Mucosa of rectum (tissue), 2 donors: ENCODE measurements around the gene MYLK.

Experiments
- H3K27ac ChIP-seq, 2 donors: one replicate each; pipeline ENCODE4 v1.7.0; 2013; ENCODE audit warnings: inconsistent platforms in 2 of 2, low read depth in 2 of 2, low read length in 2 of 2
- H3K27me3 ChIP-seq, 2 donors: one replicate each; pipeline ENCODE4 v1.7.0; 2013; ENCODE audit warnings: low read length in 2 of 2; ENCODE audit not compliant: control insufficient read depth in 2 of 2, insufficient read depth in 2 of 2
- H3K36me3 ChIP-seq, 2 donors: one replicate each; pipeline ENCODE4 v1.7.0; 2013; ENCODE audit warnings: low read length in 2 of 2; ENCODE audit not compliant: control insufficient read depth in 2 of 2, insufficient read depth in 2 of 2
- H3K4me1 ChIP-seq, 2 donors: one replicate each; pipeline ENCODE4 v1.7.0; 2013; ENCODE audit warnings: low read length in 2 of 2, mild to moderate bottlenecking in 1 of 2; ENCODE audit not compliant: control insufficient read depth in 2 of 2, insufficient read depth in 2 of 2
- H3K4me3 ChIP-seq, 2 donors: one replicate each; pipeline ENCODE4 v1.7.0; 2013; ENCODE audit warnings: low read length in 2 of 2
- H3K9ac ChIP-seq, 2 donors: one replicate each; pipeline ENCODE4 v1.7.0; 2013; ENCODE audit warnings: low read length in 2 of 2, low read depth in 1 of 2, mild to moderate bottlenecking in 1 of 2
- H3K9me3 ChIP-seq, 2 donors: one replicate each; pipeline ENCODE4 v1.7.0; 2013; ENCODE audit warnings: low read length in 2 of 2; ENCODE audit not compliant: control insufficient read depth in 2 of 2
- donor health status: healthy.
- donor health status: Normal muscosa, but diverticular disease.

The MYLK gene

DNA sequence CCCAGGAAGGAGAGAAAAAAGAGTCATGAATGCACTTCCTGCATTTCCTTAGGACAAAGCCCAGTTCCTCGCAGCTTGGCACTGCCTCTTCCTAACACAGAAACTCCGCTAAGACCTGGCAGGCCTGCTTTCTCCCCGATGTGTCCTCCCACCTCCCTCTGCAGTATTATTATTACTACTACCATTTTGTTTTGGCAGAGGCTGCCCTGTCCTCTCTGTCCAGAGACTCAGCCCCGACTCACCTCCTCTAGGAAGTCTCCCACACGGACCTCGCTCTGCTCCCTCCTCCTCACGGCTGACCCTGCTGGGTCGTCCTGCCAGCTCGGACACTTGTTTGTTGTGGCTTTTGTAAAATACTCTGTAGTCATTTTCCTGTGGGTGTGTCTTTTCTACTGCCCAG lies 192.1 kb downstream of the MYLK start:
- Histone ChIP-seq H3K9me3 (no peaks in the 10 kb centered on the region), H3K27me3 (no peaks in the 10 kb centered on the region), H3K36me3 (peaks cover 8 to 11% of the 10 kb centered on the region in 2 donors), H3K27ac (no peak overlapping the region), H3K9ac (no peak overlapping the region), H3K4me1 (peaks cover 7 to 14% of the 10 kb centered on the region in 2 donors), H3K4me3 (no peak overlapping the region)

DNA sequence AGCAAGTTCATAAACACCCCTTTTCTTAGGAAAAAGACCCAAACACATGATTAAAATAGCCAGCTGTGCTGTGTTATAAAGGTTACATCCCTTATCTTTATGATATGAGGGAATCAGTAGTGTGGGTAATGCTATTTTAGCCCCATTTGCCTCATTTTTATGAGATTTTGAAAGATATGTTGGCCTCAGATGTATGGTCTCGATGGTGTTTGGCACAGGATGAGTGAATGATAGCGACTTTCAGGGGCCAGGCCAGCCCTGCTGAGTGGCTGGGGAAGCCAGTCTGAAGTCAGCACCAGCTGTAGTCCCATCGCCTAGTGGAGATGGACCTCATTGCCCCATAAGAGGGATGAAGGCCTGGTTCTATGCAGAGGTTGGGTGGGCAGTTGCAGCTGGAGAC lies 194.3 kb downstream of the MYLK start:
- Histone ChIP-seq H3K9ac (no peak overlapping the region), H3K4me3 (no peak overlapping the region), H3K36me3 (peaks cover 8 to 11% of the 10 kb centered on the region in 2 donors), H3K27ac (no peak overlapping the region), H3K27me3 (no peaks in the 10 kb centered on the region), H3K9me3 (no peaks in the 10 kb centered on the region), H3K4me1 (peaks cover 5 to 7% of the 10 kb centered on the region in 2 donors)

DNA sequence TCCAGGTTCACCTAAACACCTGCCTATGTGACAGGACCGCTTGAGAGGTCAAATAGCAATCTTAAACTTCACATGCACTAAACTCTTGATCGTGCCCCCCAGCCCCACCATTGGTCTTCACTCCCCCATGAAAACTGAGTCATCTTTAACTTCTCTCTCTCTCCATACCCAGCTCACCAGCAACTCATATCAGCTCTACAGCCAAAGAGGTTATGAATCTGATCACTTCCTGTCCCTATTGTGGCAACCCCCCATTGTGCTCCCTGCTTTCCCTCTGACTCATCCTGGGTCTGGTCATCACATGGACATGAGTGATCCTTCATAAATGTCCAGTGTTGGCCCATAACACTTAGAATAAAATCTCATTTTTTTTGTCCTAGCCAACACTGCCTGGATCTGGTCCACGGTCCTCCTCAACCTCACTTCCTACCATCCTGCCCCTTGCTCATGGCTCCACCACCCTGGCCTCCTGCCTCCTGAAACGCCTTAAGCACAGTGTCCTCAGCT lies 195.8 kb downstream of the MYLK start:
- Histone ChIP-seq H3K4me1 (peaks cover 0 to 5% of the 10 kb centered on the region in 2 donors), H3K9ac (no peak overlapping the region)

DNA sequence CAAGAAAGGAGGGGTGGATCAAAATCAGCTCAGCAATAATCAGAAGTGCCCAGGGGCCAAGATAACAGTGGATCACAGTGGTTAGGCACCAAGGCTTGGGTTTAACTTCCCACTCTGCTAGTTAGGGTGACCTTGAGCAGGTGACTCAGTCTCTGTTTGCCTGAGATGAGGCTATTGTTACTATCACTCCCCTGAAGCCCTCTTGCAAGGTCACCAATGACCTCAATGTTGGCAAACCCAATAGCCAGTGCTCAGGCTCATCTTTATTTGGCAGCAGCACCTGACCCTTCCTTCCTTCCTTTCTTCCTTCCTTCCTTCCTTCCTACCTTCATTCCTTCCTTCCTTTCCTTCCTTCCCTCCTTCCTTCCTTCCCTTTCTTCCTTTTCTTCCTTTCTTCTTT lies 196.8 kb downstream of the MYLK start:
- H3K27me3 ChIP-seq = no peaks in the 10 kb centered on the region
- H3K9ac ChIP-seq = no peak overlapping the region
- peaks cover 0 to 5% of the 10 kb centered on the region in 2 donors for H3K4me1 ChIP-seq
- H3K4me3 ChIP-seq = no peak overlapping the region
- H3K36me3 ChIP-seq = peaks cover 0 to 9% of the 10 kb centered on the region in 2 donors
- no peaks in the 10 kb centered on the region for H3K9me3 ChIP-seq
- H3K27ac ChIP-seq = no peak overlapping the region

More for the DNA sequence above, 195.8 kb downstream of the MYLK start:
- Histone ChIP-seq H3K36me3 (peaks cover 8 to 10% of the 10 kb centered on the region in 2 donors), H3K27ac (peak overlapping the region; percentile 11 to 15), H3K27me3 (no peaks in the 10 kb centered on the region), H3K4me3 (no peak overlapping the region), H3K9me3 (no peaks in the 10 kb centered on the region)

DNA sequence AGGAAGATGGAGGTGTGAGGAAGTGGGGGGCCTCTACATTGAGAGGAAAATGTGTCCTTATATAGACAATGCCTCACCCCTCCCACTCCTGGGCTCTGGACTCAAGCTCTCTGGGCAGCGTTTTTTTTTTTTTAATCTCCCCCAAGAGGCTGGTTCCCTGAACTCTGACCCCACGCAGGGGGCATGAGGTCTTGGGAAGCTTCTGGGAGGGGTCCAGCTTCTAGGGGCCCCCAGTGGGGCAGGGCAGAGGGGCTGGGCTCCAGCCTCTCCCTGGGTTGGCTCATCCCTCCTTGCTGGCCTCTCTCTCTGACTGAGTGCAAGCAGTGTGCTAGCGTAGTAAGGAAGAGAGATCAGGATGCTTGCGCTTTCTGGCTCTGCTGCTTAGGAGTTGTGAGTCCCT lies 197.9 kb downstream of the MYLK start:
- Histone ChIP-seq H3K4me3 (no peak overlapping the region), H3K9ac (no peak overlapping the region), H3K36me3 (peaks cover 5 to 7% of the 10 kb centered on the region in 2 donors), H3K4me1 (peaks cover 0 to 5% of the 10 kb centered on the region in 2 donors), H3K27ac (no peak overlapping the region), H3K27me3 (no peaks in the 10 kb centered on the region), H3K9me3 (no peaks in the 10 kb centered on the region)

DNA sequence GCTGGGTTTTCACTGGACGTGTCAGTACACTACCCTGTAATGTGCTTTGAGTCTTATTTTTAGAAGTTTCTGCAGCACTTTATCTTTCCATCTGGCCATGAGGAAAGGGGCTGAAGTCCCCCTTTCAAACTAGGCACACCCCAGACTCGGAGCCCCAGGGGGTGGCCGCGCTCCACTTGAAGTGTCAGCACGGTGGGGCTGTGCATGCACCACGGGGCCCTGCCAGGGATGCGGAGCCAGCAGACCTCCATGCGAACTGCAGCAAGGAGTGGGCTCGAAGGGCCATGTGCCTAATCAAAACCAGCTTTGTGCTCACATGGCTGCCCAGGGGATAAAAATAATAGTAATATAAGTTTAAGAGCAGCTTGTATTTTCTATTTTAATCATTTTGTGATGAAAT lies 198.4 kb downstream of the MYLK start:
- H3K36me3 ChIP-seq = peaks cover 7 to 9% of the 10 kb centered on the region in 2 donors
- no peaks in the 10 kb centered on the region for H3K9me3 ChIP-seq
- H3K4me1 ChIP-seq = peaks cover 0 to 5% of the 10 kb centered on the region in 2 donors
- H3K27me3 ChIP-seq = no peaks in the 10 kb centered on the region
- H3K27ac ChIP-seq = no peak overlapping the region
- H3K4me3 ChIP-seq = no peak overlapping the region
- H3K9ac ChIP-seq = no peak overlapping the region

DNA sequence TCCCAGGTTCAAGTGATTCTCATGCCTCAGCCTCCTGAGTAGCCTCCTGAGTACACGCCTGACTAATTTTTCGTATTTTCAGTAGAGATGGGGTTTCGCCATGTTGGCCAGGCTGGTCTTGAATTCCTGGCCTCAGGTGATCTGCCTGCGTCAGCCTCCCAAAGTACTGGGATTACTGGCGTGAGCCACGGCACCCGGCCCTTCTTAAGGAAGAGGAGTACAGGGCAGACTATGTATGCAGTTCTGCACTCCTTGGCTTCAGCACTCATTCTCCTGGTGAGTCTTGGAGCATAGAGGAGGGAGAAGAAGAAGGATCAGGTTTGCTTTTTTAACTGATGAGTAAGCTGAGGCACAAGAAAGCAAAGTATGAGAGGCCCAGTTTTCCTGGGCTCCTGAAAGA lies 199.5 kb downstream of the MYLK start:
- Histone ChIP-seq H3K9me3 (no peaks in the 10 kb centered on the region), H3K9ac (no peak overlapping the region), H3K4me1 (peaks cover 0 to 5% of the 10 kb centered on the region in 2 donors), H3K27ac (no peak overlapping the region), H3K27me3 (no peaks in the 10 kb centered on the region), H3K36me3 (peaks cover 11 to 13% of the 10 kb centered on the region in 2 donors), H3K4me3 (no peak overlapping the region)

DNA sequence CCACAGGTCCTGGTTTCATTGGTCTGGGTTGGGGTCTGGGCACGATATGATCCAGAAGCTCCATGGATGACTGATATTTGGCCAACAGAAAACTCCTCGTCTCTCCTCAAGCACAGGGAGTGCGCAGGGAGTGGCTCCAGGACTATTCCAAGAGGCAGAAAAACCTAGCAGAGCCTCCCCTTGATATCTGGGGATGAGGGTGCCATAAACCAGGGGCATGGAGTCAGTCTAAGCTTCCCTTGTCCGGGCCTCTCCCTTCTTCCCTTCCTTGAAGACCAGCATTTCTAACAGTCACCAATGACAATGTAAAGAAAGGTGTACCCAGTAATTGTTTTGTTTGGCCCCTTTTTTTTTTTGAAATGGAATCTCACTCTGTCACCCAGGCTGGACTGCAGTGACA lies 199.9 kb downstream of the MYLK start:
- peaks cover 12 to 13% of the 10 kb centered on the region in 2 donors for H3K36me3 ChIP-seq
- no peak overlapping the region for H3K27ac ChIP-seq
- peaks cover 0 to 5% of the 10 kb centered on the region in 2 donors for H3K4me1 ChIP-seq
- no peaks in the 10 kb centered on the region for H3K9me3 ChIP-seq
- H3K4me3 ChIP-seq = no peak overlapping the region
- no peaks in the 10 kb centered on the region for H3K27me3 ChIP-seq
- H3K9ac ChIP-seq = no peak overlapping the region

DNA sequence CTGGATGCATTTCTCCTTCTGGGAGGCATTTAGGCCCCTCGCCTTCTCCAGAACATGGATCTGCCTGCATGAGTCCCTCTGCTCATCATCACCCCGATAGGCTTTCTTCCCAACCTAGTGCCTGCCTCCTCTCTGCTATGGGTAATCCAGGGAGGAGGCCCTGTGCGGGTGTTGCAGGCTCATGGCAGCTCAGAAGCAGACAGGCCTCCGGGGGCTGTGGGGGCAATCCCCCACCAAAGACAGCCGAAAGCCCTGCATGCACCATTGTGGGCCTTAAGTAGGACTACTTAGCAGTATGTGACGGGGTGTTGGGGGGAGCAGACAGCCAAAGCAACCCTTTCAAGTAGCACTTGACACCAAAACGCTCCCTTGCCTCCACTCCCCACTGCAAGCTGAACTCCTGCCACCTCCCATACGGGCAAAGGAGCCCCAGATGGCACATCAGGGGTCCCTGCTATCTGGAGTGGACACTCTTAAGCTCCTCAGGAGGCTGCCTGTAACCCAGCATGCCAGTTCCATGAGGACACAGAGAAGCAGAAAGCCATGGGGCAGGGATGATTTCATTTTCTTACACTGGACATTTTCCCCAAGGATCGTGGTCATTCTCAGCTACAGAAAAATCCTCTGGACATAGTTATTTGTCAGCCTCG lies 200.5 kb downstream of the MYLK start:
- Histone ChIP-seq H3K36me3 (peaks cover 12 to 13% of the 10 kb centered on the region in 2 donors), H3K9ac (no peak overlapping the region), H3K4me1 (peaks cover 0 to 5% of the 10 kb centered on the region in 2 donors), H3K27me3 (no peaks in the 10 kb centered on the region), H3K27ac (no peak overlapping the region), H3K4me3 (no peak overlapping the region), H3K9me3 (no peaks in the 10 kb centered on the region)

DNA sequence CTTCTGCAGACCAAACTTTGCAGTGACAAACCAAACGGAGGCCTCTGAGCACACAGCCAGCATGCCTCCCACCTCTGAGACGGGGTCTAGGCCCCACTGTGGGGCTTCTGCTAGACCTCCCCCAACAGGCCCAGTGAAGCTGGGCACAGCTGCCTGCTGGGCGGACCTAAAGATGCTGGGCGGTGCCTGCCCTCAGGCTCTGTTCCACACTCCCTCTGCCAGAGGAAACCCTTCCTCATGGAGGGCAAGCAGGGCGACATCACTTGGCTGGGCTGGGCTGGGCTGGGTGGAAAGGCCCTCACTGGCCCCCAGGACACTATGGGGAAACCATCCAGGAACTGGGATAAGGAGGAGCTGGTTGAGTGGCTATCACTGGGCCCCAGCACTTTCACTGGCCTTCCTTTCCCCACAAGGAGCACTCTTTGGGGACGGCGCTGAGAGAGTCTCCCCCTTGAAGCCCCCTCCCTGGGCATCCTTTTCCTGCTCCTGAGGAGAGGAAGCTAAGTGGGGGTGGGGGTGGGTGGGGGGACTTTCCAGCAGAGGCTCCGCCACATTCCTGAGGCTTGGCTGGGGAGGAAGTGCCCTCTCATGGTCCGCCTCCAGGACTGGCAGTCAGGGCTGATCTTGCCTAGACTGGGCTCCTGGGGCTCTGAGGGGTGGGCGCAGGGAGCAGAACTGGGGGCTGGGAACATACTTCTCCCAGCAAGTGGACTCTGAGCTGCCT lies 201.2 kb downstream of the MYLK start:
- H3K36me3 ChIP-seq = peaks cover 12 to 13% of the 10 kb centered on the region in 2 donors
- no peak overlapping the region for H3K9ac ChIP-seq
- H3K4me3 ChIP-seq = no peak overlapping the region
- no peak overlapping the region for H3K27ac ChIP-seq
- peaks cover 0 to 5% of the 10 kb centered on the region in 2 donors for H3K4me1 ChIP-seq
- no peaks in the 10 kb centered on the region for H3K27me3 ChIP-seq
- no peaks in the 10 kb centered on the region for H3K9me3 ChIP-seq
